ENCODE data around the gene DLG5. TPM values are rescaled to one million over a fixed set of nuclear protein-coding genes. Genes with fewer than 3 reads are reported as not detected.

Gene DLG5
- total RNA-seq, 1 experiment from 2014 or later, result 5.3 TPM

- DNase-seq (ENCODE audit: low read depth, low spot score), result no peak
- in situ Hi-C loops (cut with HindIII; ENCODE audit: low pct_unique_long_range_greater_than_20kb, low sequenced_read_pairs), result no loop called here
Observed at GRCh38 chr10:77865580-77866324, 60.8 kb downstream of the DLG5 start.

GRCh38 chr10:77864151-77864851 lies 62.3 kb downstream of the DLG5 start:
- no peak for DNase-seq (ENCODE audit: low read depth, low spot score)
- in situ Hi-C loops (cut with HindIII; ENCODE audit: low pct_unique_long_range_greater_than_20kb, low sequenced_read_pairs), result no loop called here

GRCh38 chr10:77863446-77863845 lies 63.1 kb downstream of the DLG5 start:
- no peak for DNase-seq (ENCODE audit: low read depth, low spot score)
- in situ Hi-C loops (cut with HindIII; ENCODE audit: low pct_unique_long_range_greater_than_20kb, low sequenced_read_pairs), result no loop called here

DNA sequence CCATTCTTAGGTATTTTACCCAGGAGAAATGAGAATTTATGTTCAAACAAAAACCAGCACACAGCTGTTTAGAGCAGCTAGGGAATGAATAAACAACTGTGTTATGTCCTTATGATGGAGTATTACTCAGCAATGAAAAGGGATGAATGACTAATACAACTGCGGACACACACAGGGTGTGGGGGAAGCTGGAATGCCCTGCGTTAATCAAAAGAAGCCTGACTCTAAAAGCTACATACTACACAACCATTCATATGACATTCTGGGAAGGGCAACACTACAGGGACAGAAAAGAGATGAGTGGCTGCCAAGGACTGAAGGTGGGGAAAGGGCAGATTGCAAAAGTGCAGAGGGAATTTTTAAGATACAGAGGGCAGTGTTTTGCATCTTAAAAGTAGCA lies 64.0 kb downstream of the DLG5 start:
- DNase-seq (ENCODE audit: low read depth, low spot score), result no peak
- in situ Hi-C loops (cut with HindIII; ENCODE audit: low pct_unique_long_range_greater_than_20kb, low sequenced_read_pairs), result no loop called here

DNA sequence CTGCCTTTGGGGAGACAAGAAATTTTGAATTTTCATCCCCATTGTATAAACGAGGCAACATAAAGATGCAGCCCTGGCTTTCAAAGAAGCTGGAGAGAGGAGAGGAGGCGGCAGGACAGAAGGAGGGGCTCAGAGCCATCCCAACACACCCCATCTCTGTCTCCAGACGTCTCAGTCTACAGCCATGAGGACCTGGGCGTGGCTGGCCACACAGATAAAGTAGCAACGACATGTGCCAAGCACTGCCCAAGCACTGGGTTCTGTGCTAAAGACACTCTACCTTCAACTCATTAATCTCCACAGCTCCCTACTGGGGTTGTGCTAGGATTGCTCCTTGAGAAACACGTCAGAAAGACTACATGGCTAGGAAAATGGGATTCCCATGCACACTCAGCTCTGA lies 65.2 kb downstream of the DLG5 start:
- in situ Hi-C loops (cut with HindIII; ENCODE audit: low pct_unique_long_range_greater_than_20kb, low sequenced_read_pairs), result no loop called here

GRCh38 chr10:77859865-77860282 lies 66.7 kb downstream of the DLG5 start:
- in situ Hi-C loops (cut with HindIII; ENCODE audit: low pct_unique_long_range_greater_than_20kb, low sequenced_read_pairs), result no loop called here
- no peak for DNase-seq (ENCODE audit: low read depth, low spot score)

More for the DNA sequence above, 65.2 kb downstream of the DLG5 start:
- no peak for DNase-seq (ENCODE audit: low read depth, low spot score)

DNA sequence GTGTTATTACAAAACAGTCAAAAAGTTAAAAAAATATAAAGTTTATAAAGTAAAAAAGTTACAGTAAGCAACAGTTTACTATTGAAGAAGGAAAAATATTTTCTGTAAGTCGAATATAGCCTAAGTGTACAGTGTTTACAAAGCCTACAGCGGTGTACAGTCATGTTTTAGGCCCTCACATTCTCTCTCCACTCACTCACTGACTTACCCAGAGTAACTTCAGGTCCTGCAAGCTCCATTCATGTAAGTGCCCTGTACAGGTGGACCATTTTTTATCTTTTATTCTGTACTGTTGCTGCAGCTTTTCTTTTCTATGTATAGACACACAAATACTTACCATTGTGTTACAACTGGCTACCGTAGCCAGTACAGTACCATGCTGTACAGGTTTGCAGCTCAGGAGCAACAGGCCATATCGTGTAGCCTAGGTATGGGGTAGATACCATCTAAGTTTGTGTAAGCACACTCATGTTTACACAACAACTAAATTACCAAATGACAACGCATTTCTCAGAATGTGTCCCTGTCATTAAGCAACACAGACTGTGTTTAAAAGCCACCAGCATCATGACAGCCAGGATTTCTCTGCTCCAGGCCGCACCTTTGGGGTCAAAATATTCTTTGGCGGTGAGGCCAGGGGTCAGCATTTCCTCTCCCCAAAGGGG lies 67.2 kb downstream of the DLG5 start:
- in situ Hi-C loops (cut with HindIII; ENCODE audit: low pct_unique_long_range_greater_than_20kb, low sequenced_read_pairs), result no loop called here
- DNase-seq (ENCODE audit: low read depth, low spot score), result no peak

- in situ Hi-C loops (cut with HindIII; ENCODE audit: low pct_unique_long_range_greater_than_20kb, low sequenced_read_pairs), result no loop called here
- DNase-seq (ENCODE audit: low read depth, low spot score), result no peak
Observed at GRCh38 chr10:77857272-77857671, 69.3 kb downstream of the DLG5 start.

GRCh38 chr10:77856566-77856965 lies 70.0 kb downstream of the DLG5 start:
- in situ Hi-C loops (cut with HindIII; ENCODE audit: low pct_unique_long_range_greater_than_20kb, low sequenced_read_pairs), result no loop called here
- no peak for DNase-seq (ENCODE audit: low read depth, low spot score)

DNA sequence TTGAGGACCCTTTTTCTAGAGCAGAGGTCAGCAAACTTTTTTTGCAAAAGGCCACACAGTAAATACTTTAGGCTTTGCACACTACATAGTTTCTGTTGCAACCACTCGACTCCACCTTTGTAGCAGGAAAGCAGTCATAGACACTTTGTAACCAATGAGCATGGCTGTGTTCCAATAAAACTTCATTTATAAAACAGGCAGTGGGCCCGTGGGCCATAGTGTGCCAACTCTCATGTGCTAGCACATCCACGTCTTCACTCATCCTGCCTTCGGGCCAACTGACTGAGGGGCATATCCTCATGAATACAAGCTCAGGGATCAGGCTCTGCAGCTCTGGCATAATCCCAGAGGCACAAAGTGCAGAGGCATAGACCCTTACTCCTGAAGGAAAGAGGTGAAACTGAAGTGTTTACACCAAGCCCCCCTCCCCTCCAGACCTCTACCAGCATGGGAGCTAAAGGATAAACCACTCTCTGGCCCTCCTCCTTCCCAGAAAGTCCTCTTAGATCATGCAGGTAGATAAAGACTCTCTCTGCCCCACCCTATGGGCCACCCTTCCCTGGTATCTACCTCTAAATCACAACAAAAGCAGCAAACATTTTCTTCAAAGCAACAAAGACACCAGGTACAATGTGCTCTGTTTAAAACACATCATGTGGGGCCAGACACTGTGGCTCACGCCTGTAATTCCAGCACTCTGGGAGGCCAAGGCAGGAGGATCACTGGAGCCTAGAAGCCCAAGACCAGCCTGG lies 71.0 kb downstream of the DLG5 start:
- in situ Hi-C loops (cut with HindIII; ENCODE audit: low pct_unique_long_range_greater_than_20kb, low sequenced_read_pairs), result no loop called here
- no peak for DNase-seq (ENCODE audit: low read depth, low spot score)

DNA sequence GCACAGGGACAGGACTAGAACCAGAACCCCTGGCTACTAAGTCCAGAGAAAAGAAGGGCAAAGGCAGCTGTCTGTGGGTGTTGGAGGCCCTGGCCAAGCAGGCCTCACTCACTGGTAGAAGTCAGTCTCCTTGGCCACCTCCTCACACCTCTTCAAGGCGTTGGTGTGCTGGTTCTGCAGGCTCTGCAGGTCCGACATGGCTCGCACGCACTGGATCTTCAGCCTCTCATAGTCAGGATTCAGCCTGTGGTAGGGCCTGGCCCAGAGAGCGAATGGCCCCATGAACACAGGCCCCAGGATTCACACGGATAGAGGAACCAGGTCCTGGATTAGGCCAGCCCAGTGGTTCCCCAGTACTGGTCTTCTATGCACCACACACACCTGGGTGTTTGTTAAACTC lies 72.4 kb downstream of the DLG5 start:
- no peak for DNase-seq (ENCODE audit: low read depth, low spot score)
- in situ Hi-C loops (cut with HindIII; ENCODE audit: low pct_unique_long_range_greater_than_20kb, low sequenced_read_pairs), result no loop called here

GRCh38 chr10:77853256-77853655 lies 73.3 kb downstream of the DLG5 start:
- in situ Hi-C loops (cut with HindIII; ENCODE audit: low pct_unique_long_range_greater_than_20kb, low sequenced_read_pairs), result no loop called here
- no peak for DNase-seq (ENCODE audit: low read depth, low spot score)

DNA sequence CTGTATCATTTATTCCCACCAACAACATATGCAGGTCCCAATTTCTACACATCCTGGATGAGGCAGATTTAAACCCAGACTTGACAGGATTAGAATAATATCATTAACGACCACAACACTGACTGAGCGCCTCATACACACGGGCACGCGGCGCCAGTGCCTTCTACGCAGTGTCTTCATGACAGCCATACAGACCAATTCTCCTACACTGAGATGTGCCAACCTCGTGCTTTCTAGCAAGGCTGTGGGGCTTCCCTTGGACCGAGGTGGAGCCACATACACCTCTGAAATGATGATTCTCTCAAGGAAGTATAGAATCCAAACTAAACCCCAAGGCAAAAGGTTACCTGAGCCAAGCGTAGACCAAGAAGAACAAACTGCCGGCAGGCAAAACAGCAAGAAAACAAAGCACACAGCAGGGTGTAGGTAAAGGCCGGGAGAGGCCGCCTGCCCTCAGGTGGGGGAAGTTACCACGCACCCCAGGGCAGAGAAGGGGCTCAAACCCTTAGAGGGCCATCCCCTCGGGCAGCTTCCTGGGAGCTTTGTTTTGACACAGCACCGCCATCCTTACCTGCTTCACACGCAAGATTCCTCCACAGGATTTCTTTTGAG lies 75.8 kb downstream of the DLG5 start:
- in situ Hi-C loops (cut with HindIII; ENCODE audit: low pct_unique_long_range_greater_than_20kb, low sequenced_read_pairs), result no loop called here
- no peak for DNase-seq (ENCODE audit: low read depth, low spot score)

DNA sequence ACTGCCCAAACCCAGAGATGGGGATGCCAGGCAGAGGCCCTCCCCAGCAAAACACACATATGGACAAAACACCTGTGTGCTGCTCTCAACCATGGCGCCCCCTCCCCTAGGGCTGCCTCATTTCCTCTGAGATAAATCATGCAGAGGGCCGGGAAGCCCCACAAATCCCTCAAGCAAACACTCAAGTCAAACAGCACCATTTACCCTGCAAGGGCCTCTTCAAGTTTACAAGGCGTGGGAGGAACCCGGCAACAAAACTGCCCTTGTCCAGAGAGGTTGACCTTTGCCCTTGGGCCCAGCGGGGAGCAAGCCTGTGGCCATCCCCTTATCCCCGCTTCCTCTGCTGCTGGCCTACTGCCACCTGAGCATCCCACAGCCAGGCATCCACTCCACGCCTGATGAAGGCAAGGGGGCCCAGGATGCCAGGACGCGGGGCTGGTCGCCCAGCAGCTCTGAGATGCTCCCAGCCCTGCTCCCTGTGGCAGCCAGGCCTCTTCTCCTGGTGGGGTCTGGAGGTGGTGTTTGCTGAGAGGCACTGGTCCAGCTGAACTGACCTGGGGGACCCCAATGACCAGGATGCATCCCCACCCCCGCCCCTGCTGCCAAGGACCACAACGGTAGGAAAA lies 77.4 kb downstream of the DLG5 start:
- in situ Hi-C loops (cut with HindIII; ENCODE audit: low pct_unique_long_range_greater_than_20kb, low sequenced_read_pairs), result no loop called here
- DNase-seq (ENCODE audit: low read depth, low spot score), result peak; percentile 43

- in situ Hi-C loops (cut with HindIII; ENCODE audit: low pct_unique_long_range_greater_than_20kb, low sequenced_read_pairs), result no loop called here
- DNase-seq (ENCODE audit: low read depth, low spot score), result peak; percentile 59
Observed at GRCh38 chr10:77846718-77847311, 79.7 kb downstream of the DLG5 start.

DNA sequence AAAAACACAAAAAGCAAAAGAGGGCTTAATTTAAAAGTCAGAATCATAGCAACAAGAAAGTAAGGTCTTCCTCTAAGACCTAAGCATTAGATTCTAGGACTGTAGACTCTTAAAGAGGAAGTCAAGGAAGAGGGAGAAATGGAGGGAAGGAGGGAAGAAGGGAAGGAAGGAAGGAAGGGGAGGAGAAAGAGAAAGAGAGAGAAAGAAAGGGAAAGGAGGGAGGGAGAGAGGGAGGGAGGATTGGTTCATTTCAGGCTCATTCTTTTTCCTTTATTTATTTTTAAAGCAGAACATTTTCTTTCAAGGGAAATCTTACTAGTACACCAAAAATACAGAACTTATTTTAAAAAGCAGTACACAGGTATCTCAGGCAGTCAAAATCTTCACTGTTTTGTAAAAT lies 81.1 kb downstream of the DLG5 start:
- no peak for DNase-seq (ENCODE audit: low read depth, low spot score)
- in situ Hi-C loops (cut with HindIII; ENCODE audit: low pct_unique_long_range_greater_than_20kb, low sequenced_read_pairs), result no loop called here

Measured in SK-MEL-5 (cell line).